Stomach (tissue), 4 donors: ENCODE measurements around the gene CUL9.

Source experiments
- CTCF ChIP-seq, 7 experiments: fragments of 450-650 bp in 4 of 7; fragments of 200-600 bp in 3 of 7; sonication (generic) in 3 of 7; IDR thresholded peaks; one replicate each; pipeline ENCODE4 v1.5.1; 2016 to 2019; ENCODE audit warnings: antibody characterized with exemption in 7 of 7, control low read depth in 2 of 7, mild to moderate bottlenecking in 1 of 7
- EP300 ChIP-seq: sonication (generic); formaldehyde crosslinking; IDR thresholded peaks from one replicate; pipeline ENCODE4 v1.6.1; 2017; ENCODE audit warnings: antibody characterized with exemption
- POLR2A ChIP-seq, 4 donors: fragments of 450-650 bp; IDR thresholded peaks; one replicate each; pipeline ENCODE4 v1.6.1; 2016; ENCODE audit warnings: antibody characterized with exemption in 4 of 4, control low read depth in 2 of 4, mild to moderate bottlenecking in 1 of 4, moderate library complexity in 1 of 4
- POLR2AphosphoS5 ChIP-seq, 3 donors: sonication (generic); formaldehyde crosslinking; IDR thresholded peaks; one replicate each; pipeline ENCODE4 v1.6.1; 2016; ENCODE audit warnings: antibody characterized with exemption in 3 of 3

DNA sequence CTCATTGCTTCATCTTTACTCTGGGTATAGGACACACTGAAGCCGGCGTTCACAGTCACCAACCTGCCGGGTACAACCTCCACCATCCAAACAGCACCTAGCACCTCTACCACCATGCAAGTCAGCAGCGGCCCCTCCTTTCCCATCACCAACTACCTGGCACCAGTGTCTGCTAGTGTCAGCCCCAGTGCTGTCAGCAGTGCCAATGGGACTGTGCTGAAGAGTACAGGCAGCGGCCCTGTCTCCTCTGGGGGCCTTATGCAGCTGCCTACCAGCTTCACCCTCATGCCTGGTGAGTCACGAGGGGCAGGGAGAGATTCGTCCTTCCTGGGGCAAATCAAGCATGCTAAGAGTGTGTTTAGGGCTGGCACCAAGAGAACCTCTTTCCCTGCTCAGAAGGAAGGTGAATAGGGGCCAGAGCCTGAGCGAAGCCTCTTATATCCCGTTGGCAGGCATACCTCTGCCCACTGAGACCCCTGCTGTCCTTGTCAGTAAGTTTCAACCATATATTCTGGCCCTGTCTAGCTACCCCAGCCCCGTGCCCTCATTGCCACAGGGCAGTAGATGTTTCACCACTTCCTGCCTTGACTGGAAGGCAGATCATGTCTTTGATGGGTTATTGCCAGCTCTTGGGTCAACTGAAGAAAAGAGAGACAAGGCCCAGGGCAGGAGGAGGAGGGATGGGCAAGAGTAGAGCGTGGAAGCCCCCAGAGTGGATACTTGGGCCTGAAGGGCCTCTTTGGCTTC is 6.1 kb upstream of the CUL9 start:
- TF ChIP-seq CTCF (IDR thresholded peaks at IDR 0.05) (no peak), EP300 (no peak), POLR2A (IDR thresholded peaks at IDR 0.05) (no peak), POLR2AphosphoS5 (IDR thresholded peaks at IDR 0.05) (no peak)
